HFF-Myc (cell line): ENCODE results near the gene EXOSC2.

Experiments used
- DNase-seq: peaks from one replicate; pipeline ENCODE4 v3.0.0-alpha.2; 2011; ENCODE audit warnings: low read depth; ENCODE audit errors: extremely low read depth
- H3K4me3 ChIP-seq: replicated peaks from 2 replicates; pipeline ENCODE4 v1.5.1; 2011; ENCODE audit warnings: low read depth, mild to moderate bottlenecking, control low read depth, low read length
- CTCF ChIP-seq: IDR thresholded peaks from 2 replicates; pipeline ENCODE4 v1.5.1; 2012; ENCODE audit warnings: mild to moderate bottlenecking, low read depth, low read length, control low read depth; ENCODE audit errors: missing control alignments

EXOSC2 gene

GRCh38 chr9:130741831-130742449 lies 48.4 kb downstream of the EXOSC2 start:
- H3K4me3 ChIP-seq = no peak overlapping the region
- DNase-seq = peak; percentile 36
- no peak for TF ChIP-seq CTCF

GRCh38 chr9:130743656-130744055 lies 50.1 kb downstream of the EXOSC2 start:
- H3K4me3 ChIP-seq = no peak overlapping the region
- DNase-seq = no peak
- no peak for TF ChIP-seq CTCF

GRCh38 chr9:130745210-130745800 lies 51.7 kb downstream of the EXOSC2 start:
- no peak for DNase-seq
- no peak for TF ChIP-seq CTCF
- no peak overlapping the region for H3K4me3 ChIP-seq

- no peak for TF ChIP-seq CTCF
- DNase-seq = no peak
- no peak overlapping the region for H3K4me3 ChIP-seq
Observed at GRCh38 chr9:130745829-130746228, 52.2 kb downstream of the EXOSC2 start.

- DNase-seq = no peak
- no peak overlapping the region for H3K4me3 ChIP-seq
- TF ChIP-seq CTCF = no peak
Observed at GRCh38 chr9:130746434-130747212, 53.0 kb downstream of the EXOSC2 start.

GRCh38 chr9:130751631-130752355 lies 58.2 kb downstream of the EXOSC2 start:
- DNase-seq = no peak

More at GRCh38 chr9:130751631-130752355, 58.2 kb downstream of the EXOSC2 start:
- TF ChIP-seq CTCF = no peak
- no peak overlapping the region for H3K4me3 ChIP-seq
